Left kidney (tissue), 8 donors: ENCODE data around the gene TYROBP. TPM values are rescaled to one million over a fixed set of nuclear protein-coding genes. Genes with fewer than 3 reads are reported as not detected.
"Not testable (repeated sequence)": the region's sequence is repeated elsewhere in the genome, so short reads cannot be mapped to it uniquely, and the experiment has no call there.

Experiments
- DNase-seq: peaks from one replicate; pipeline ENCODE4 v3.0.0-alpha.2; 2013
- long read RNA-seq, 8 donors: transcript quantifications; one replicate each; lab custom pipeline, GENCODE V29; 2026
- polyA plus RNA-seq: library from polyadenylated mRNA; unstranded; fragments of 120-200 nt; gene quantifications from one replicate; pipeline ENCODE4 v1.2.1, GENCODE V29; 2013; ENCODE audit not compliant: insufficient read length

Gene TYROBP
- 7.4 TPM for polyA plus RNA-seq
- long read RNA-seq, donor 1, transcript TYROBP-201 (5 exons, 568 nt): major isoform, 9 of 15 reads
- long read RNA-seq, donor 1, partial matches to known transcripts: 0 of 15 reads
- long read RNA-seq, donor 1, other reads (novel, unspliced or antisense): 0 of 15 reads
- long read RNA-seq, donor 2, transcript TYROBP-201 (5 exons, 568 nt): major isoform, 6 of 7 reads
- long read RNA-seq, donor 2, partial matches to known transcripts: 0 of 7 reads
- long read RNA-seq, donor 2, other reads (novel, unspliced or antisense): 0 of 7 reads
- long read RNA-seq, donor 3, transcript TYROBP-201 (5 exons, 568 nt): major isoform, 5 of 6 reads
- long read RNA-seq, donor 3, partial matches to known transcripts: 0 of 6 reads
- long read RNA-seq, donor 3, other reads (novel, unspliced or antisense): 0 of 6 reads
- long read RNA-seq, donor 4, partial matches to known transcripts: 0 of 3 reads
- long read RNA-seq, donor 4, other reads (novel, unspliced or antisense): 0 of 3 reads
- long read RNA-seq, donor 5, transcript TYROBP-201 (5 exons, 568 nt): major isoform, 7 of 14 reads
- long read RNA-seq, donor 5, partial matches to known transcripts: 0 of 14 reads
- long read RNA-seq, donor 5, other reads (novel, unspliced or antisense): 0 of 14 reads
- long read RNA-seq, donor 6, transcript TYROBP-201 (5 exons, 568 nt): major isoform, 6 of 12 reads
- long read RNA-seq, donor 6, partial matches to known transcripts: 0 of 12 reads
- long read RNA-seq, donor 6, other reads (novel, unspliced or antisense): 0 of 12 reads
- long read RNA-seq, donor 7, transcript TYROBP-201 (5 exons, 568 nt): major isoform, 8 of 13 reads
- long read RNA-seq, donor 7, partial matches to known transcripts: 0 of 13 reads
- long read RNA-seq, donor 7, other reads (novel, unspliced or antisense): 0 of 13 reads
- long read RNA-seq, donor 8, transcript TYROBP-201 (5 exons, 568 nt): major isoform, 5 of 5 reads
- long read RNA-seq, donor 8, partial matches to known transcripts: 0 of 5 reads
- long read RNA-seq, donor 8, other reads (novel, unspliced or antisense): 0 of 5 reads

GRCh38 chr19:35908010-35908441 lies at the start of gene TYROBP:
Gene TYROBP (minus strand): TSS chr19:35908295. CDS start chr19:35908228, 67 bp downstream.
- DNase-seq: no peak

GRCh38 chr19:35957411-35957810 lies 49.3 kb upstream of the TYROBP start:
- not testable (repeated sequence) for DNase-seq

- no peak for DNase-seq
Observed at GRCh38 chr19:35955881-35956634, 48.0 kb upstream of the TYROBP start.

- DNase-seq: no peak
Observed at GRCh38 chr19:35949131-35949530, 41.0 kb upstream of the TYROBP start.

GRCh38 chr19:35946203-35946602 lies 38.1 kb upstream of the TYROBP start:
- DNase-seq: no peak

GRCh38 chr19:35945121-35945790 lies 37.2 kb upstream of the TYROBP start:
- no peak for DNase-seq

GRCh38 chr19:35944556-35944955 lies 36.5 kb upstream of the TYROBP start:
- no peak for DNase-seq

- DNase-seq: no peak
Observed at GRCh38 chr19:35943321-35944301, 35.5 kb upstream of the TYROBP start.

- DNase-seq: no peak
Observed at GRCh38 chr19:35942235-35942634, 34.1 kb upstream of the TYROBP start.

- no peak for DNase-seq
Observed at GRCh38 chr19:35940839-35941238, 32.7 kb upstream of the TYROBP start.

- no peak for DNase-seq
Observed at GRCh38 chr19:35940078-35940775, 32.1 kb upstream of the TYROBP start.

- DNase-seq: no peak
Observed at GRCh38 chr19:35939307-35940077, 31.4 kb upstream of the TYROBP start.

- DNase-seq: no peak
Observed at GRCh38 chr19:35938282-35939224, 30.5 kb upstream of the TYROBP start.

GRCh38 chr19:35937345-35938281 lies 29.5 kb upstream of the TYROBP start:
- no peak for DNase-seq

GRCh38 chr19:35936738-35937268 lies 28.7 kb upstream of the TYROBP start:
- no peak for DNase-seq
